Adrenal gland (tissue), 5 donors: ENCODE data around the gene ATXN10.
"Not testable (repeated sequence)": the region's sequence is repeated elsewhere in the genome, so short reads cannot be mapped to it uniquely, and the experiment has no call there.

ENCODE experiments used
- POLR2A ChIP-seq, 2 donors: fragments of 450-650 bp; IDR thresholded peaks; one replicate each; pipeline ENCODE4 v1.6.1; 2017; ENCODE audit warnings: antibody characterized with exemption in 2 of 2, mild to moderate bottlenecking in 2 of 2, moderate library complexity in 1 of 2
- TF ChIP-seq, protein P1 (sequence below), 6 experiments: fragments of 450-650 bp in 4 of 6; fragments of 200-600 bp in 2 of 6; sonication (generic) in 1 of 6; IDR thresholded peaks; 1 replicate in 5 of 6; 2 replicates in 1 of 6; pipeline versions ENCODE4 v1.5.1 to v1.8.0; 2016 to 2021; ENCODE audit warnings: antibody characterized with exemption in 6 of 6, mild to moderate bottlenecking in 2 of 6, moderate library complexity in 1 of 6
- donor health status: DM: no; HTN: no; CAD: no.

DNA sequence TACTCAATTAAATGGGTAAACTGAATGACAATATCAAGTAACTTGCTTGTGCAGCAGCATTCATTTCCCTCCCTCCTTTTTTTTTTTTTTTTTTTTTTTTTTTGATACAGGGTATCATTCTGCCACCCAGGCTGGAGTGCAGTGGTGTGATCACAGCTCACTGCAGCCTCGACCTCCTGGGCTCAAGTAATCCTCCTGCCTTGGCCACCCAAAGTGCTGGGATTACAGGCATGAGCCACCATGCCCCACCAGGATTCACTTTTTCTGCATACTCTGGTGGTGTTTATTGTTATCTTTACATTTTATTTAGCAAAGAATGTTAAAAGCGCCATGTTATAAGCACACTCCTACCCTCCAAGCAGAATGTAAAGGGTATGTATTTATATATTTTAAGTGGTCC is 1.3 kb upstream of the ATXN10 start:
- TF ChIP-seq, protein P1, sequence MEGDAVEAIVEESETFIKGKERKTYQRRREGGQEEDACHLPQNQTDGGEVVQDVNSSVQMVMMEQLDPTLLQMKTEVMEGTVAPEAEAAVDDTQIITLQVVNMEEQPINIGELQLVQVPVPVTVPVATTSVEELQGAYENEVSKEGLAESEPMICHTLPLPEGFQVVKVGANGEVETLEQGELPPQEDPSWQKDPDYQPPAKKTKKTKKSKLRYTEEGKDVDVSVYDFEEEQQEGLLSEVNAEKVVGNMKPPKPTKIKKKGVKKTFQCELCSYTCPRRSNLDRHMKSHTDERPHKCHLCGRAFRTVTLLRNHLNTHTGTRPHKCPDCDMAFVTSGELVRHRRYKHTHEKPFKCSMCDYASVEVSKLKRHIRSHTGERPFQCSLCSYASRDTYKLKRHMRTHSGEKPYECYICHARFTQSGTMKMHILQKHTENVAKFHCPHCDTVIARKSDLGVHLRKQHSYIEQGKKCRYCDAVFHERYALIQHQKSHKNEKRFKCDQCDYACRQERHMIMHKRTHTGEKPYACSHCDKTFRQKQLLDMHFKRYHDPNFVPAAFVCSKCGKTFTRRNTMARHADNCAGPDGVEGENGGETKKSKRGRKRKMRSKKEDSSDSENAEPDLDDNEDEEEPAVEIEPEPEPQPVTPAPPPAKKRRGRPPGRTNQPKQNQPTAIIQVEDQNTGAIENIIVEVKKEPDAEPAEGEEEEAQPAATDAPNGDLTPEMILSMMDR (IDR thresholded peaks at IDR 0.05): not testable (repeated sequence)
- not testable (repeated sequence) for TF ChIP-seq POLR2A (IDR thresholded peaks at IDR 0.05)
